ENCODE results near the gene ERC2. TPM values are rescaled to one million over a fixed set of nuclear protein-coding genes. Genes with fewer than 3 reads are reported as not detected.

ERC2 gene
- total RNA-seq, 1 donor from 2014 or later = 0.35 TPM

GRCh38 chr3:56304069-56304468, 164.2 kb downstream of the ERC2 start:
- Mint-ChIP-seq H3K9me3 (ENCODE audit: unreplicated experiment) (no peaks in the 10 kb centered on the region), H3K4me3 (ENCODE audit: unreplicated experiment) (no peak overlapping the region), H3K27ac (ENCODE audit: unreplicated experiment) (no peak overlapping the region), H3K4me1 (ENCODE audit: unreplicated experiment) (peaks cover 2% of the 10 kb centered on the region), H3K27me3 (ENCODE audit: unreplicated experiment) (peaks cover 12% of the 10 kb centered on the region), H3K36me3 (ENCODE audit: unreplicated experiment) (no peaks in the 10 kb centered on the region)
- no peak for TF ChIP-seq CTCF (IDR thresholded peaks at IDR 0.05)
- no peak for DNase-seq (ENCODE audit: extremely low spot score, unreplicated experiment)

- H3K9me3 Mint-ChIP-seq (ENCODE audit: unreplicated experiment) = no peaks in the 10 kb centered on the region
- H3K4me1 Mint-ChIP-seq (ENCODE audit: unreplicated experiment) = peaks cover 2% of the 10 kb centered on the region
- no peaks in the 10 kb centered on the region for H3K36me3 Mint-ChIP-seq (ENCODE audit: unreplicated experiment)
- H3K4me3 Mint-ChIP-seq (ENCODE audit: unreplicated experiment) = no peak overlapping the region
- no peak overlapping the region for H3K27ac Mint-ChIP-seq (ENCODE audit: unreplicated experiment)
- peak; percentile 67 for TF ChIP-seq CTCF (IDR thresholded peaks at IDR 0.05)
- H3K27me3 Mint-ChIP-seq (ENCODE audit: unreplicated experiment) = peaks cover 8% of the 10 kb centered on the region
- peak; percentile 85 for DNase-seq (ENCODE audit: extremely low spot score, unreplicated experiment)
These were observed 164.8 kb downstream of the ERC2 start for GRCh38 chr3:56303487-56303886.

- TF ChIP-seq CTCF (IDR thresholded peaks at IDR 0.05) = peak; percentile 31
- Mint-ChIP-seq H3K27ac (ENCODE audit: unreplicated experiment) (no peak overlapping the region), H3K9me3 (ENCODE audit: unreplicated experiment) (no peaks in the 10 kb centered on the region), H3K4me1 (ENCODE audit: unreplicated experiment) (peaks cover 2% of the 10 kb centered on the region), H3K36me3 (ENCODE audit: unreplicated experiment) (no peaks in the 10 kb centered on the region), H3K4me3 (ENCODE audit: unreplicated experiment) (no peak overlapping the region), H3K27me3 (ENCODE audit: unreplicated experiment) (peaks cover 2% of the 10 kb centered on the region)
- DNase-seq (ENCODE audit: extremely low spot score, unreplicated experiment) = no peak
These were observed 165.8 kb downstream of the ERC2 start for GRCh38 chr3:56302417-56302816.

GRCh38 chr3:56297281-56297840, 170.9 kb downstream of the ERC2 start:
- DNase-seq (ENCODE audit: extremely low spot score, unreplicated experiment) = no peak
- no peaks in the 10 kb centered on the region for H3K36me3 Mint-ChIP-seq (ENCODE audit: unreplicated experiment)
- no peaks in the 10 kb centered on the region for H3K9me3 Mint-ChIP-seq (ENCODE audit: unreplicated experiment)
- peaks cover 4% of the 10 kb centered on the region for H3K27me3 Mint-ChIP-seq (ENCODE audit: unreplicated experiment)
- no peak for TF ChIP-seq CTCF (IDR thresholded peaks at IDR 0.05)
- no peaks in the 10 kb centered on the region for H3K4me1 Mint-ChIP-seq (ENCODE audit: unreplicated experiment)
- H3K4me3 Mint-ChIP-seq (ENCODE audit: unreplicated experiment) = no peak overlapping the region
- no peak overlapping the region for H3K27ac Mint-ChIP-seq (ENCODE audit: unreplicated experiment)

GRCh38 chr3:56296361-56296760, 171.9 kb downstream of the ERC2 start:
- H3K27ac Mint-ChIP-seq (ENCODE audit: unreplicated experiment) = no peak overlapping the region
- H3K27me3 Mint-ChIP-seq (ENCODE audit: unreplicated experiment) = peaks cover 4% of the 10 kb centered on the region
- DNase-seq (ENCODE audit: extremely low spot score, unreplicated experiment) = no peak
- no peaks in the 10 kb centered on the region for H3K4me1 Mint-ChIP-seq (ENCODE audit: unreplicated experiment)
- no peak for TF ChIP-seq CTCF (IDR thresholded peaks at IDR 0.05)
- no peak overlapping the region for H3K4me3 Mint-ChIP-seq (ENCODE audit: unreplicated experiment)
- H3K36me3 Mint-ChIP-seq (ENCODE audit: unreplicated experiment) = no peaks in the 10 kb centered on the region
- H3K9me3 Mint-ChIP-seq (ENCODE audit: unreplicated experiment) = no peaks in the 10 kb centered on the region
